HepG2 (cell line): ENCODE data around the gene NDOR1. TPM values are rescaled to one million over a fixed set of nuclear protein-coding genes. Genes with fewer than 3 reads are reported as not detected.

Source experiments
- CBX5 ChIP-seq: sonication (generic); formaldehyde crosslinking; IDR thresholded peaks from 2 replicates; pipeline ENCODE4 v1.4.0; 2020; ENCODE audit warnings: missing genetic modification reagents, borderline replicate concordance
- CEBPB ChIP-seq: IDR thresholded peaks from 2 replicates; pipeline ENCODE4 v1.6.1; 2011; ENCODE audit warnings: low read depth, low read length, improper control_type of control experiment, borderline replicate concordance
- GATAD1 ChIP-seq: IDR thresholded peaks from 2 replicates; pipeline ENCODE4 v1.6.1; 2016; ENCODE audit warnings: missing genetic modification reagents, missing compliant biosample characterization
- KDM3A ChIP-seq: IDR thresholded peaks from 2 replicates; pipeline ENCODE4 v1.6.1; 2018; ENCODE audit warnings: low read depth, missing compliant biosample characterization
- LBX2 ChIP-seq: sonication (generic); formaldehyde crosslinking; IDR thresholded peaks from 2 replicates; pipeline ENCODE4 v1.5.0; 2020; ENCODE audit warnings: missing genetic modification reagents, mild to moderate bottlenecking, borderline replicate concordance
- MED1 ChIP-seq: sonication (generic); formaldehyde crosslinking; IDR thresholded peaks from 2 replicates; pipeline ENCODE4 v1.4.0; 2020; ENCODE audit warnings: missing genetic modification reagents
- NBN ChIP-seq: fragments of 450-650 bp; conservative IDR thresholded peaks from 2 replicates; pipeline ENCODE4 v1.6.1; 2017
- NR2F6 ChIP-seq, 2 experiments: IDR thresholded peaks; 2 replicates each; pipeline ENCODE4 v1.6.1; 2016; ENCODE audit warnings: antibody characterized with exemption in 1 of 2, mild to moderate bottlenecking in 1 of 2
- POGZ ChIP-seq: sonication (generic); formaldehyde crosslinking; IDR thresholded peaks from 2 replicates; pipeline ENCODE4 v1.4.0; 2020; ENCODE audit warnings: mild to moderate bottlenecking, missing genetic modification reagents
- SRSF4 ChIP-seq: fragments of 200-400 bp; formaldehyde crosslinking; IDR thresholded peaks from one replicate; pipeline ENCODE4 v1.6.1; 2018; ENCODE audit warnings: mild to moderate bottlenecking, low read depth, low read length, moderate library complexity; ENCODE audit not compliant: poor library complexity, severe bottlenecking
- TAF15 ChIP-seq: fragments of 200-400 bp; formaldehyde crosslinking; IDR thresholded peaks from one replicate; pipeline ENCODE4 v1.6.1; 2018; ENCODE audit warnings: mild to moderate bottlenecking, low read depth, low read length; ENCODE audit not compliant: poor library complexity, severe bottlenecking
- ZBTB2 ChIP-seq: sonication (generic); formaldehyde crosslinking; IDR thresholded peaks from 2 replicates; pipeline ENCODE4 v1.8.0; 2022; ENCODE audit warnings: low read depth, missing genetic modification reagents
- ZKSCAN1 ChIP-seq: fragments of 150-350 bp; IDR thresholded peaks from 2 replicates; pipeline ENCODE4 v1.6.1; 2014; ENCODE audit warnings: low read length
- ZNF263 ChIP-seq: sonication (generic); formaldehyde crosslinking; IDR thresholded peaks from 2 replicates; pipeline ENCODE4 v1.4.0; 2020; ENCODE audit warnings: missing genetic modification reagents
- ZNF281 ChIP-seq: sonication (generic); formaldehyde crosslinking; IDR thresholded peaks from 2 replicates; pipeline ENCODE4 v1.4.0; 2020; ENCODE audit warnings: missing genetic modification reagents, borderline replicate concordance
- ZNF33A ChIP-seq: sonication (generic); formaldehyde crosslinking; IDR thresholded peaks from 2 replicates; pipeline ENCODE4 v1.5.1; 2020; ENCODE audit warnings: missing genetic modification reagents, mild to moderate bottlenecking, moderate library complexity, borderline replicate concordance
- ZNF350 ChIP-seq: sonication (generic); formaldehyde crosslinking; IDR thresholded peaks from 2 replicates; pipeline ENCODE4 v1.4.0; 2020; ENCODE audit warnings: mild to moderate bottlenecking, low read depth, missing genetic modification reagents, borderline replicate concordance
- ZNF414 ChIP-seq: sonication (generic); formaldehyde crosslinking; IDR thresholded peaks from 2 replicates; pipeline ENCODE4 v1.5.0; 2020; ENCODE audit warnings: missing genetic modification reagents
- ZNF768 ChIP-seq: sonication (generic); formaldehyde crosslinking; IDR thresholded peaks from 2 replicates; pipeline ENCODE4 v1.4.0; 2020; ENCODE audit warnings: missing genetic modification reagents
- ZSCAN5A ChIP-seq: sonication (generic); formaldehyde crosslinking; IDR thresholded peaks from 2 replicates; pipeline ENCODE4 v1.8.0; 2022; ENCODE audit warnings: mild to moderate bottlenecking, missing genetic modification reagents, borderline replicate concordance
- polyA plus RNA-seq, 8 experiments: library from polyadenylated mRNA; depleted of rRNA in 3 of 8; stranded (reverse) in 7 of 8; unstranded in 1 of 8; fragments of >200 nt; fragmentation: Illumina TruSeq in 4 of 8; extraction: Trizol in 4 of 8; gene quantifications; 2 replicates each; pipeline versions ENCODE4 v1.2.1 to v1.2.3, GENCODE V29; 2011 to 2016; ENCODE audit warnings: low read depth in 4 of 8, missing spikeins in 1 of 8, mixed read lengths in 1 of 8; ENCODE audit not compliant: insufficient read depth in 1 of 8
- total RNA-seq, 5 experiments: library from RNA; depleted of rRNA; stranded (reverse); fragments of >200 nt; fragmentation: Illumina TruSeq; extraction: Trizol; gene quantifications; 2 replicates each; pipeline ENCODE4 v1.2.3, GENCODE V29; 2016; ENCODE audit warnings: low read depth in 1 of 5
- TF ChIP-seq, protein P1 (sequence below): sonication (generic); formaldehyde crosslinking; conservative IDR thresholded peaks from 2 replicates; pipeline ENCODE4 v1.8.0; 2022; ENCODE audit warnings: missing genetic modification reagents

Gene NDOR1
- total and polyA plus RNA-seq, 2 of the 13 experiments (the other 11 are each of a cell fraction or from before 2014, with no cell fraction given): 3.6 to 8.7 TPM

DNA sequence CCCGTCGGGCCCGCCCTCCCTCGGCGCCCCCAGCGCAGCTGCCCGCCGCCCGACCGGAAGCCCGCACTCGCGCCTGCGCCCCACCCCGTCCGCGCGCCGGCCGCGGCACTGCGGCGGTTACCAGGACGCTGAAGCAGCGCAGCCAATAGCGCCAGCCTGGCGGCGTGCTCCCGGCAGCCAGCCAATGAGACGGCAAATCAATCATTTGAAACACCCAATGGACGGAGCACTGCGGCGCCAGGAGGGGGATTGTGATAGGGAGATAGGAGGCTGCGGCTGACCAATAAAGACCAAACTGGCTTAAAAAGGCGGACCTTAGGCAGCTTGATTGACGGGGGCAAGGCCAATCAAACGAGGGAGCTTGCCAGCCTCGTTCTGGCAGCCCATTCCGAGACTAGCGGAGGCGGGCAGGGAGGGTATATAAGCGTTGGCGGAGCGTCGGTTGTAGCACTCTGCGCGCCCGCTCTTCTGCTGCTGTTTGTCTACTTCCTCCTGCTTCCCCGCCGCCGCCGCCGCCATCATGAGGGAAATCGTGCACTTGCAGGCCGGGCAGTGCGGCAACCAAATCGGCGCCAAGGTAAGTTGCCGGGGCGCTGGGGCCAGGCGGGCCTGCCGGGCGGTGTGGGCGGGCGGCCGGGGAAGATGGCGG lies 35.5 kb downstream of the NDOR1 start, which contains the start of gene TUBB4B (continued):
- TF ChIP-seq ZBTB2 (CRISPR knock-in tag): no peak; the same call in 1 of the 2 replicates
- TF ChIP-seq NR2F6 (IDR thresholded peaks at IDR 0.05): no peak
- no peak for TF ChIP-seq NR2F6 (CRISPR knock-in tag; IDR thresholded peaks at IDR 0.05)
- peak; percentile 64; the same call in 1 of the 2 replicates for TF ChIP-seq ZNF768 (CRISPR knock-in tag)
- TF ChIP-seq MED1 (CRISPR knock-in tag): peak; percentile 53
- TF ChIP-seq GATAD1 (CRISPR knock-in tag): peak; percentile 70
- TF ChIP-seq TAF15: no peak
- 0 out of 2 replicates have a peak, but pooled peaks have one; percentile 11 for TF ChIP-seq ZSCAN5A (CRISPR knock-in tag)
- TF ChIP-seq POGZ (CRISPR knock-in tag): no peak
- TF ChIP-seq CBX5 (CRISPR knock-in tag): peak; percentile 79; the same call in 1 of the 2 replicates
- TF ChIP-seq ZNF350 (CRISPR knock-in tag): no peak; the same call in none of the 2 replicates
- TF ChIP-seq, protein P1, sequence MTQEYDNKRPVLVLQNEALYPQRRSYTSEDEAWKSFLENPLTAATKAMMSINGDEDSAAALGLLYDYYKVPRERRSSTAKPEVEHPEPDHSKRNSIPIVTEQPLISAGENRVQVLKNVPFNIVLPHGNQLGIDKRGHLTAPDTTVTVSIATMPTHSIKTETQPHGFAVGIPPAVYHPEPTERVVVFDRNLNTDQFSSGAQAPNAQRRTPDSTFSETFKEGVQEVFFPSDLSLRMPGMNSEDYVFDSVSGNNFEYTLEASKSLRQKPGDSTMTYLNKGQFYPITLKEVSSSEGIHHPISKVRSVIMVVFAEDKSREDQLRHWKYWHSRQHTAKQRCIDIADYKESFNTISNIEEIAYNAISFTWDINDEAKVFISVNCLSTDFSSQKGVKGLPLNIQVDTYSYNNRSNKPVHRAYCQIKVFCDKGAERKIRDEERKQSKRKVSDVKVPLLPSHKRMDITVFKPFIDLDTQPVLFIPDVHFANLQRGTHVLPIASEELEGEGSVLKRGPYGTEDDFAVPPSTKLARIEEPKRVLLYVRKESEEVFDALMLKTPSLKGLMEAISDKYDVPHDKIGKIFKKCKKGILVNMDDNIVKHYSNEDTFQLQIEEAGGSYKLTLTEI (CRISPR knock-in tag): no peak
- no peak; the same call in 1 of the 2 replicates for TF ChIP-seq ZKSCAN1
- TF ChIP-seq NBN: no peak
- TF ChIP-seq ZNF414 (CRISPR knock-in tag): no peak
- TF ChIP-seq SRSF4: no peak
- TF ChIP-seq ZNF281 (CRISPR knock-in tag): peak; percentile 48; the same call in 1 of the 2 replicates
- TF ChIP-seq CEBPB: no peak
- TF ChIP-seq ZNF33A (CRISPR knock-in tag): no peak
- no peak; the same call in 1 of the 2 replicates for TF ChIP-seq ZNF263 (CRISPR knock-in tag)
- no peak for TF ChIP-seq LBX2 (CRISPR knock-in tag)
- no peak; the same call in 1 of the 2 replicates for TF ChIP-seq KDM3A (CRISPR knock-in tag)
